NCI-H526 treated with DMSO at 0.1 percent for 48 hours (cell line): ENCODE data around the gene TMEM255B.

Experiments used
- DNase-seq: peaks from one replicate; lab custom pipeline; 2025; lab: John Stamatoyannopoulos, UW

Gene TMEM255B

GRCh38 chr13:113804017-113804702 is 45.1 kb downstream of the TMEM255B start:
- DNase-seq, result no peak

DNA sequence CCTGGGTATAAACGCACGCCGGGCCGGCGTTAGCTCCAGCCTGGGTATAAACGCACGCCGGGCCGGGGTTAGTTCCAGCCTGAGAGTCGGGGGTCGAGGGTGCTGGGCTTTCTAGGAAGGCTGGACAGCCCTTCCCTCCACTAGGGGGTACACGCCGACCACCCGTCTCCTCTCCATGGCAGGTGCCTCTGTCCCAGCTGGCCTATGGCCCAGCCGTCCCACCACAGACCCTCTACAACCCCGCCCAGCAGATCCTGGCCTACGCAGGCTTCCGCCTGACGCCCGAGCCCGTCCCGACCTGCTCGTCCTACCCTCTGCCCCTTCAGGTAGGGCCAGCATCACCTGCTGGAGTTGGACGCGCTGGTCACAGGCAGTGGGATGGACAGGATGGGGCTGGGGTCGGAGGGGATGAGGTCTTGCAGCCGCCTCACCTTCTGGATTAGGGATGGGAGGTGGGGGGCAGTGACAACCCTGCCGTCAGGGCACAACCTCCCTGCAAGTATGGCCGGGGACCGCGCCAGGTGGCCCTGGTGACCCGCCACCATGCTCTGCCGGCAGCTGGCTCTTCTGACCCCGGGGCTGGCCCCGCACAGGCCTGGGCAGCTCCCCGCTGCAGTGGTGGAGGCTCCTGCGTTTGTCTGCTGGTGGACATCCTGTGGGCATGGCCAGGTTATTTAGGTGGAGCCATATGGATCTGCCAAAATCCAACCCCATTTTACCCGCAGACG is 45.8 kb downstream of the TMEM255B start:
- no peak for DNase-seq

- DNase-seq, result no peak
These were observed 46.5 kb downstream of the TMEM255B start for GRCh38 chr13:113805431-113806103.

- DNase-seq, result no peak
These were observed 47.1 kb downstream of the TMEM255B start for GRCh38 chr13:113806104-113806471.

DNA sequence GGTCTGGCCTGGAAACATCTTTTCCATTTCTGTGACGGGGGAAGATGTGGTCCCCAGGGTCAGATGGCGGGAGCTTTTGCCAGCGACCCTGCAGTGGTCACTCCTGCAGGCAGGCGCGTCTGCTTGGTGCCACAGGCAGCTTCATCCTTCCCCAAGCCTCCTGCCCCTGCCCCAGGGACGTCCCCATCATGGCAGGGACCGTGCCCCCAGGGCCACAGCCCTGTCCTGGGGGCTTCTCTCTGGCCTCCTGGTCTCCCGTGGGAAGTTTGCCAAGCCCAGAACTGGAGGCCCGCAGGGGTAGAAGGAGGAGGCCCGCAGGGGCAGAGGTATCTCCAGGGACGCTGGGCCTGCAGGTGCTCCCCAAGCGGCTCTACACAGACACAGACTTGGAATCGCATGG is 47.5 kb downstream of the TMEM255B start:
- no peak for DNase-seq

GRCh38 chr13:113808058-113808834 is 49.2 kb downstream of the TMEM255B start:
- DNase-seq, result no peak

DNA sequence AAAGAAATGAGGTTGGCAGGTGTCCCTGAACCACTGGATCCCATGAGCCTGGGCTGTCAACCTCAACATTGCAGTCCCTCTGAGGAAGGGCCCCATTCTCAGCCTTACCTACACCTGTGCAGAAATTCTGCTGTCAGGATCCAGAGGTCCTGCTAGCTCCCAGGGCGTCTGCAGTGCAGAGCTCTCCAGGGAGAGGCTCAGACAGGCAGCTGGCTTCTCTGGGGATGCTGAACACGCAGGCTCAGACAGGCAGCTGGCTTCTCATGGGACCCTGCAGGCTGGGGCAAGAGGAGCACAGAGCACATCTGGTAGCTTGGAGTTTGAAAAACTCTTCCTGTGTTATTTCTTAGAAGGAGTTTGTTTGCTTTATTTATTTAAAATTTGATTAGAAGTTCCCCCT is 50.9 kb downstream of the TMEM255B start:
- DNase-seq, result no peak

GRCh38 chr13:113810640-113811039 is 51.6 kb downstream of the TMEM255B start:
- no peak for DNase-seq

DNA sequence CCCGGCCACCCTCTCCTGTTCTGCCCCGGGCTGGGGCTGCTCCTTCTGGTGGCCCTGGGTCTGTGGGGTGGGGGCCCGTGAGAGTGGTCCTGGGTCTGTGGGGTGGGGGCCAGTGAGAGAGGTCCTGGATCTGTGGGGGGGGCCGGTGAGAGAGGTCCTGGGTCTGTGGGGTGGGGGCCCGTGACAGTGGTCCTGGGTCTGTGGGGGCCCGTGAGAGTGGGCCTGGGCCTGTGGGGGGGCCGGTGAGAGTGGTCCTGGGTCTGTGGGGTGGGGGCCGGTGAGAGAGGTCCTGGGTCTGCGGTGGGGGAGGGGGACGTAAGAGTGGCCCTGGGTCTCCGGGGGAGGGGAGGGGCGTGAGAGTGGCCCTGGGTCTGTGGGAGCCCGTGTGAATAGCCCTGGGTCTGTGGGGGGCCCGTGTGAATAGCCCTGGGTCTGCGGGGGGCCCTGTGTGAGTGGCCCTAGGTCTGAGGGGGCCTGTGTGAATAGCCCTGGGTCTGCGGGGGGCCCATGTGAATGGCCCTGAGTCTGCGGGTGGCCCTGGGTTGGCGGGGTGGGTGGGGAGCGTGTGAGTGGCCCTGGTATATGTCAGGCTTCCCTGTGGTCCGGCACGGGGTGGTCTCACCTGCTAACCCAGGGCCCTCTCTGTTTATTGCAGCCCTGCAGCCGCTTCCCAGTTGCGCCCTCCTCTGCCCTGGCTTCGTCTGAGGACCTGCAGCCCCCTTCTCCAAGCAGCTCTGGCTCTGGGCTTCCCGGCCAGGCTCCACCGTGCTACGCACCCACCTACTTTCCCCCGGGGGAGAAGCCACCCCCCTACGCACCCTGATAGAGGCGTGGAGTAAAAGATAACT is 52.3 kb downstream of the TMEM255B start:
- DNase-seq, result no peak

GRCh38 chr13:113812178-113813040 is 53.4 kb downstream of the TMEM255B start:
- DNase-seq, result peak; percentile 32

- DNase-seq, result no peak
These were observed 54.2 kb downstream of the TMEM255B start for GRCh38 chr13:113813070-113813748.

DNA sequence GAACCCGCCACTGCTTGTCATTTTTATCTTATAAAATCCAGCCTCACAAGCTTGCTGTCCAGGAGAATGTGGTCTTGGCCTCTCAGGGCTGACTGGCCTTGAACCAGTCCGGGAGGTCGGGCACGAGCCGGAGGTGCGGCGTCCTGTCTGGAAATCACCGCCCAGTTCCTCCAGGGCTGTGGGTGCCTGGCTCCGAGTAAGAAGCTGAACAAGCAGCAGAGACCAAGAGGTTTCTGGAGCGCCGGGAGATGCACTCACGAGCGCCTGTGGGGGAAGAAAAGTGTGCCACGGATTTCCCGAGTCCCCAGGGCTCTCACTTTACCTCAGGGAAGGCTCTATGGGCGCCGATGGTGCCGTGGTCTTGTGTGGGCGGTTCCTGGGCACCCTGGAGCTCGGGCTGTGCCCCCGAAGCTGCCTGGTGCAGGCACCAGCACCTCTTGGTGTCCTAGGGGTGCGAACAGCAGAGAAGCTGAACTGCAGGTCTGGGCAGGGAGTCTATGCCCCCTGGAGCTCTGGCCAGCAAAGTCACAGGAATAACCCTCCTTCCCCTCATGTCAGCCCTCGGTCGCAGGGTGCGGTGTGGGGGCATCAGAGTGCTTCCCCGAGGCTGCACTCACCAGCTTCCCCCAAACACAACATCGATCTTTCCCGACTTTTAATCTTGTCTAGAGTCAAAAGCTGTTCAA is 54.9 kb downstream of the TMEM255B start:
- DNase-seq, result no peak

- no peak for DNase-seq
These were observed 55.4 kb downstream of the TMEM255B start for GRCh38 chr13:113814435-113814821.

DNA sequence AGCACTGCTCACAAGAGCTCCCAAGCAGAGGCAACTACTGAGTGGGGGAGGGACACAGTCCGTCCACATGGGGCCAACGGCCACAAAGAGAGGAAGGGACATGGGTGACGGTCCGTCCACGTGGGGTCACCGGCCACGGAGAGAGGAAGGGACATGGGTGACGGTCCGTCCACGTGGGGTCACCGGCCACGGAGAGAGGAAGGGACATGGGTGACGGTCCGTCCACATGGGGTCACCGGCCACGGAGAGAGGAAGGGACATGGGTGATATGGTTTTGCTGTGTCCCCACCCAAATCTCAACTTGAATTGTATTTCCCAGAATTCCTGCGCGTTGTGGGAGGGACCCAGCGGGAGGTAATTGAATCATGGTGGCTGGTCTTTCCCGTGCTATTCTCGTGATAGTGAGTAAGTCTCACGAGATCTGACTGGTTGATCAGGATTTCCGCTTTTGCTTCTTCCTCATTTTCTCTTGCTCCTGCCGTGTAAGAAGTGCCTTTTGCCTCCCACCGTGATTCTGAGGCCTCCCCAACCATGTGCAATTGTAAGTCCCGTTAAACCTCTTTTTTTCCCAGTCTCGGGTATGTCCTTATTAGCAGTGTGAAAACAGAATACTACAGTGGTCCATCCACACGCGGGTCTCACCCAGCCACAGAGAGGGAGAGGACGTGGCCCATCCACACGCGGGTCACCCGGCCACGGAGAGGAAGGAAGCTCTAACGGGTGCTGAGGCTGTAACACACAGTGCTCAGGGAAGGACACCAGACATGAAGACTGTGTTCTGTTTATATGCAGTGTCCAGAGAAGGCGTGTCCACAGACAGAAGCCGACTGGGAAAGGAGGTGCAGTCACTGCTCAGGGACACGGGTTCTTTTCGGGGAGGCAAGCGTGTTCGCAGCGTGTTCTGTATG is 56.4 kb downstream of the TMEM255B start:
- DNase-seq, result no peak

DNA sequence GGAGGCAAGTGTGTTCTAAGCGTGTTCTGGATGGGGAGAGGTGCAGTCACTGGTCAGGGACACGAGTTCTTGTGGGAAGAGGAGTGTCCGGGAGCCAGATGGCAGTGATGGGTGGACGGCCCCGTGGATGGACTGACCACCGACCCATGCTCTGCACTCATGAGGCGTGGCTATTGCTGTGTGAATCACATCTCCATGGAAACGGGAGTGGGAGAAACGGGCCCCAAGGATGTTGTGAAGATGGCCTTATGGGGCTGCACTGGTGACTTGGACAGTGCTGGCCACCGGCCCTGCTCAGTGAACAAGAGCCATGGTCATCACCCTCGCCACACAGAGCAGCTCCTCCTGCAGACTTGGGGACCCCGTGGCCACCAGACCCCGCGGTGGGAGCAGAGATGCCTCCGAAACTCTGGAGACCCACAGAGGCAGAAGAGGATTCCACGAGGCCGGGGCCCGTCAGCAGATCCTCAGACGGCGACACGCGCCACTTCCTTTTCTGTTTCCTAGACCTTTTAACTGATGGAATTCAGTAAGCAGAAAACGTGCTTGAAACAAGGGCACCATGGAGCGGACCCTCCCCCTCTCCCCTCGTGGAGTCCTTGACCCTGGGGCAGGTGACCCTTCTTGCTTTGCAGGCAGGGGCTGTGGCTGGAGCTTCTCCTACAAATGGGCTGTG is 57.4 kb downstream of the TMEM255B start:
- no peak for DNase-seq

DNA sequence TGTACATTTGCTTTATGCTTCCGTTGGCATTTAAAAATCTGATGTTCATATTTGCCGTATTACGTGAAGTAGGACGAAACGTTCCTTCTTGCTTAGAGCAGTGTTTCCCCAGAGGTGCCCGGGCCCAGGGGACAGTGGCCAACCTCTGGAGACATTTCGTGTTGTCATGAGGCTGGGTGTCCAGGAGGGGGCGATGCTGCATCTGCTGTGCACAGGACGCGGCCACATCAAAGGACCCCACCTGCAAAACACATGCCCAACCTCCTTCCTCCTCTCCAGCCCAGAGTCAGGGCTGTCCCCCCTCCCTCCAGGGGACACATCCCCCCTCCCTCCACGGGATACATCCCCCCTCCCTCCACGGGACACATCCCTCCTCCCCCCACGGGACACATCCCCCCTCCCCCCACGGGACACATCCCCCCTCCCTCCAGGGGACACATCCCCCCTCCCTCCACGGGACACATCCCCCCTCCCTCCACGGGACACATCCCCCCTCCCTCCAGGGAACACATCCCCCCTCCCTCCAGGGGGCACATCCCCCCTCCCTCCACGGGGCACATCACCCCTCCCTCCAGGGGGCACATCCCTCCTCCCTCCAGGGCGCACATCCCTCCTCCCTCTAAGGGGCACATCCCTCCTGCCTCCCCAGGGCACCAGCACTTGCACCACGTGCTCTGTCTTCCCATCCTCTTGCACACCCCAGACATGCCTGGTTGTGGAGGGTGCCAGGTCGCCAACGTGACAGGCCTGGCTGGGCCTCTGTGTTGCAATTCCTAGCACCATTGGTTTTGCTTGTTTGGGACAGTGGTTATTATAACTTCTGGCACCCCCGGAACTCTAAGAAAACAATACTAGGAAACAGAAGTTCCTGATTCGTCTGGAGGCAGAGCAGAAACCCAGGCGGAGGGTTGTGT is 58.2 kb downstream of the TMEM255B start:
- DNase-seq, result peak; percentile 78
